Kidney tubule cell (primary cell): ENCODE data around the gene ATP4A.
"Not testable (repeated sequence)": the region's sequence is repeated elsewhere in the genome, so short reads cannot be mapped to it uniquely, and the experiment has no call there.

Experiments
- DNase-seq: peaks from one replicate; pipeline ENCODE4 v3.0.0-alpha.2; 2018; ENCODE audit warnings: low spot score

The ATP4A gene

GRCh38 chr19:35563207-35563829, at the start of gene ATP4A:
Gene ATP4A (minus strand): TSS chr19:35563658. CDS start chr19:35563629, 29 bp downstream.
- no peak for DNase-seq

- DNase-seq, result peak; percentile 94
Measured at GRCh38 chr19:35612559-35613321, 49.3 kb upstream of the ATP4A start, which contains the start of gene HAUS5. Gene HAUS5 (plus strand): TSS chr19:35612735. CDS start chr19:35612795, 60 bp downstream.

GRCh38 chr19:35612224-35612558, 48.7 kb upstream of the ATP4A start:
- no peak for DNase-seq

- no peak for DNase-seq
Measured at GRCh38 chr19:35609851-35610353, 46.4 kb upstream of the ATP4A start.

- no peak for DNase-seq
Measured at GRCh38 chr19:35608251-35608650, 44.8 kb upstream of the ATP4A start.

GRCh38 chr19:35607661-35608060, 44.2 kb upstream of the ATP4A start:
- no peak for DNase-seq

GRCh38 chr19:35607170-35607569, 43.7 kb upstream of the ATP4A start:
- not testable (repeated sequence) for DNase-seq

GRCh38 chr19:35604436-35604835, 41.0 kb upstream of the ATP4A start:
- DNase-seq, result not testable (repeated sequence)

- peak; percentile 70 for DNase-seq
Measured at GRCh38 chr19:35601971-35602370, 38.5 kb upstream of the ATP4A start.

GRCh38 chr19:35596366-35596999, 33.0 kb upstream of the ATP4A start:
- peak; percentile 12 for DNase-seq

GRCh38 chr19:35595928-35596327, 32.5 kb upstream of the ATP4A start:
- DNase-seq, result no peak

GRCh38 chr19:35595026-35595425, 31.6 kb upstream of the ATP4A start:
- DNase-seq, result not testable (repeated sequence)

GRCh38 chr19:35592226-35592625, 28.8 kb upstream of the ATP4A start:
- DNase-seq, result peak; percentile 54

GRCh38 chr19:35590875-35591274, 27.4 kb upstream of the ATP4A start:
- no peak for DNase-seq

GRCh38 chr19:35587321-35587720, 23.9 kb upstream of the ATP4A start:
- DNase-seq, result peak; percentile 19

- no peak for DNase-seq
Measured at GRCh38 chr19:35585848-35586247, 22.4 kb upstream of the ATP4A start, which contains the start of gene PMIS2. Gene PMIS2 (plus strand): TSS chr19:35586173. CDS start chr19:35586260, 87 bp downstream.

- DNase-seq, result no peak
Measured at GRCh38 chr19:35582760-35583159, 19.3 kb upstream of the ATP4A start.

GRCh38 chr19:35578707-35579106, 15.2 kb upstream of the ATP4A start:
- no peak for DNase-seq

- DNase-seq, result no peak
Measured at GRCh38 chr19:35577918-35578317, 14.5 kb upstream of the ATP4A start.

GRCh38 chr19:35571406-35571965, 8.0 kb upstream of the ATP4A start:
- no peak for DNase-seq

- no peak for DNase-seq
Measured at GRCh38 chr19:35569281-35569781, 5.9 kb upstream of the ATP4A start.

GRCh38 chr19:35566738-35567137, 3.3 kb upstream of the ATP4A start:
- no peak for DNase-seq
